Measurements from ENCODE around the gene ASCL5. TPM values are rescaled to one million over a fixed set of nuclear protein-coding genes. Genes with fewer than 3 reads are reported as not detected.

Gene ASCL5
- total and polyA plus RNA-seq, 9 of the 15 experiments (the other 6 are each of a cell fraction or from before 2014, with no cell fraction given), result 0.09 TPM; not detected in 8

GRCh38 chr1:201153474-201154388 lies 26.7 kb upstream of the ASCL5 start (continued):
- TF ChIP-seq ZNF407 (IDR thresholded peaks at IDR 0.05; ENCODE audit: low read depth), result no peak
- peak; percentile 77; the same call in 1 of the 2 replicates for TF ChIP-seq KAT7 (CRISPR knock-in tag; IDR thresholded peaks at IDR 0.05; ENCODE audit: borderline replicate concordance)
- TF ChIP-seq SIN3A (IDR thresholded peaks at IDR 0.05; ENCODE audit: borderline replicate concordance in 2 of 2, control insufficient read depth in 1 of 2, low read depth in 2 of 2, low read length in 2 of 2), result peak in 1 of 2 experiments; percentile 29; a peak in 1 of 4 replicates
- no peak for TF ChIP-seq FOXP4 (CRISPR knock-in tag; IDR thresholded peaks at IDR 0.05; ENCODE audit: borderline replicate concordance)
- TF ChIP-seq BCOR (IDR thresholded peaks at IDR 0.05), result peak; percentile 55; the same call in 1 of the 2 replicates
- no peak for TF ChIP-seq CBX3 (IDR thresholded peaks at IDR 0.05; ENCODE audit: borderline replicate concordance in 1 of 2, low read length in 2 of 2)
- TF ChIP-seq ZNF217 (CRISPR knock-in tag; IDR thresholded peaks at IDR 0.05), result no peak
- TF ChIP-seq RBM14 (IDR thresholded peaks at IDR 0.05; ENCODE audit: borderline replicate concordance, insufficient read depth, low read depth, low read length), result no peak
- TF ChIP-seq KDM4B (IDR thresholded peaks at IDR 0.05; ENCODE audit: borderline replicate concordance in 2 of 2, low read depth in 1 of 2), result peak in 1 of 2 experiments; percentile 70; a peak in 1 of 4 replicates
- TF ChIP-seq NR0B1 (IDR thresholded peaks at IDR 0.05; ENCODE audit: partially characterized antibody), result no peak
- TF ChIP-seq PHB (CRISPR knock-in tag; IDR thresholded peaks at IDR 0.05), result no peak
- no peak for TF ChIP-seq NCOA4 (IDR thresholded peaks at IDR 0.05; ENCODE audit: partially characterized antibody)
- peak; percentile 98 for TF ChIP-seq TCF3 (CRISPR knock-in tag; IDR thresholded peaks at IDR 0.05)

All from K562 (cell line).